SH-SY5Y (cell line): ENCODE data around the gene NIN.

ENCODE experiments used
- GATA2 ChIP-seq: IDR thresholded peaks from 2 replicates; pipeline ENCODE4 v1.6.1; 2011; ENCODE audit warnings: mild to moderate bottlenecking, low read depth, low read length
- GATA3 ChIP-seq: IDR thresholded peaks from 2 replicates; pipeline ENCODE4 v1.6.1; 2011; ENCODE audit warnings: low read depth, mild to moderate bottlenecking, low read length, moderate library complexity

GRCh38 chr14:50831726-50832168, 785 bp upstream of the NIN start:
- no peak for TF ChIP-seq GATA3
- no peak for TF ChIP-seq GATA2
